DOHH2 (cell line): ENCODE data around the gene AFDN.

Experiments
- H3F3A ChIP-seq: fragments of 200-600 bp; sonication (generic), shearing (Covaris generic); 2 replicates; pipeline ENCODE4 v1.6.0; 2016; ENCODE audit warnings: antibody characterized with exemption, mild to moderate bottlenecking; ENCODE audit not compliant: control insufficient read depth, insufficient read depth
- H3K27ac ChIP-seq: fragments of 200-600 bp; sonication (generic); 2 replicates; pipeline ENCODE4 v1.5.1; 2014; ENCODE audit warnings: low read depth, mild to moderate bottlenecking, low read length, moderate library complexity
- H3K27me3 ChIP-seq: fragments of 200-600 bp; sonication (generic); 2 replicates; pipeline ENCODE4 v1.6.1; 2014; ENCODE audit warnings: mild to moderate bottlenecking, low read length, mixed read lengths; ENCODE audit not compliant: control insufficient read depth
- H3K36me3 ChIP-seq: fragments of 200-600 bp; sonication (generic); 2 replicates; pipeline ENCODE4 v1.6.1; 2014; ENCODE audit warnings: mild to moderate bottlenecking, low read length, moderate library complexity, mixed read lengths; ENCODE audit not compliant: control insufficient read depth
- H3K4me1 ChIP-seq: fragments of 200-600 bp; sonication (generic); 2 replicates; pipeline ENCODE4 v1.6.1; 2014; ENCODE audit warnings: mild to moderate bottlenecking, low read length, mixed read lengths; ENCODE audit not compliant: control insufficient read depth
- H3K4me2 ChIP-seq: fragments of 200-600 bp; sonication (generic); 2 replicates; pipeline ENCODE4 v1.6.0; 2014; ENCODE audit warnings: mild to moderate bottlenecking, low read length, moderate library complexity
- H3K4me3 ChIP-seq: fragments of 200-600 bp; sonication (generic); 2 replicates; pipeline ENCODE4 v1.5.1; 2014; ENCODE audit warnings: mild to moderate bottlenecking, low read length, mixed read lengths
- H3K79me2 ChIP-seq: fragments of 200-600 bp; sonication (generic); 2 replicates; pipeline ENCODE4 v1.6.1; 2014; ENCODE audit warnings: mild to moderate bottlenecking, low read length, mixed read lengths; ENCODE audit not compliant: control insufficient read depth
- H3K9me2 ChIP-seq: fragments of 200-600 bp; sonication (generic); replicated peaks from 2 replicates; pipeline ENCODE4 v1.6.1; 2014; ENCODE audit warnings: mild to moderate bottlenecking, low read length, mixed read lengths; ENCODE audit not compliant: control insufficient read depth
- H3K9me3 ChIP-seq: fragments of 200-600 bp; sonication (generic); 2 replicates; pipeline ENCODE4 v1.6.1; 2014; ENCODE audit warnings: antibody characterized with exemption, low read length, mixed read lengths; ENCODE audit not compliant: control insufficient read depth, insufficient read depth
- H4K20me1 ChIP-seq: fragments of 200-600 bp; sonication (generic); 2 replicates; pipeline ENCODE4 v1.6.0; 2014; ENCODE audit warnings: low read depth, mild to moderate bottlenecking, antibody characterized with exemption, low read length, moderate library complexity; ENCODE audit not compliant: control insufficient read depth, insufficient read depth
- CTCF ChIP-seq: fragments of 200-600 bp; sonication (generic); IDR thresholded peaks from one replicate; pipeline ENCODE4 v1.5.1; 2014; ENCODE audit warnings: antibody characterized with exemption, mild to moderate bottlenecking, low read depth, low read length; ENCODE audit not compliant: poor library complexity, severe bottlenecking
- EZH2phosphoT487 ChIP-seq: fragments of 200-600 bp; sonication (generic); IDR thresholded peaks from 2 replicates; pipeline ENCODE4 v1.6.1; 2017; ENCODE audit warnings: borderline replicate concordance, mild to moderate bottlenecking, antibody characterized with exemption, low read length, moderate library complexity, mixed read lengths

The AFDN gene

GRCh38 chr6:167856474-167856873, 29.8 kb downstream of the AFDN start:
- Histone ChIP-seq H3K9me2 (no peaks in the 10 kb centered on the region), H3K4me1 (peaks cover 28% of the 10 kb centered on the region), H3K9me3 (no peaks in the 10 kb centered on the region), H3K4me2 (no peak overlapping the region; the same call in 1 of the 2 replicates), H4K20me1 (no peaks in the 10 kb centered on the region), H3K4me3 (no peak overlapping the region), H3K27me3 (no peaks in the 10 kb centered on the region), H3K36me3 (no peaks in the 10 kb centered on the region), H3F3A (no peaks in the 10 kb centered on the region), H3K27ac (no peak overlapping the region), H3K79me2 (peaks cover 73% of the 10 kb centered on the region)
- TF ChIP-seq EZH2phosphoT487 (no peak), CTCF (no peak)

GRCh38 chr6:167856999-167857660, 30.4 kb downstream of the AFDN start:
- Histone ChIP-seq H3K27me3 (no peaks in the 10 kb centered on the region), H3K79me2 (peaks cover 76% of the 10 kb centered on the region), H3K27ac (no peak overlapping the region), H3K9me2 (no peaks in the 10 kb centered on the region), H3K36me3 (no peaks in the 10 kb centered on the region), H3K4me2 (peak overlapping the region; percentile 32; the same call in 1 of the 2 replicates), H3K9me3 (no peaks in the 10 kb centered on the region), H3K4me1 (peaks cover 27% of the 10 kb centered on the region), H4K20me1 (no peaks in the 10 kb centered on the region), H3F3A (no peaks in the 10 kb centered on the region), H3K4me3 (no peak overlapping the region)
- TF ChIP-seq EZH2phosphoT487: no peak
- no peak for TF ChIP-seq CTCF

GRCh38 chr6:167858086-167858591, 31.4 kb downstream of the AFDN start:
- no peak overlapping the region for H3K4me3 ChIP-seq
- H3K9me2 ChIP-seq: no peaks in the 10 kb centered on the region
- no peak for TF ChIP-seq CTCF
- no peak for TF ChIP-seq EZH2phosphoT487
- H3K36me3 ChIP-seq: no peaks in the 10 kb centered on the region
- no peaks in the 10 kb centered on the region for H3K9me3 ChIP-seq
- no peak overlapping the region for H3K27ac ChIP-seq
- H4K20me1 ChIP-seq: no peaks in the 10 kb centered on the region
- no peak overlapping the region for H3K4me2 ChIP-seq
- H3K27me3 ChIP-seq: no peaks in the 10 kb centered on the region
- H3F3A ChIP-seq: no peaks in the 10 kb centered on the region
- peaks cover 27% of the 10 kb centered on the region for H3K4me1 ChIP-seq
- peaks cover 73% of the 10 kb centered on the region for H3K79me2 ChIP-seq
